ENCODE data around the gene MEIS2.
A peak's percentile ranks its signal among the peaks of the same experiment; 100 is the strongest.

MEIS2 gene

DNA sequence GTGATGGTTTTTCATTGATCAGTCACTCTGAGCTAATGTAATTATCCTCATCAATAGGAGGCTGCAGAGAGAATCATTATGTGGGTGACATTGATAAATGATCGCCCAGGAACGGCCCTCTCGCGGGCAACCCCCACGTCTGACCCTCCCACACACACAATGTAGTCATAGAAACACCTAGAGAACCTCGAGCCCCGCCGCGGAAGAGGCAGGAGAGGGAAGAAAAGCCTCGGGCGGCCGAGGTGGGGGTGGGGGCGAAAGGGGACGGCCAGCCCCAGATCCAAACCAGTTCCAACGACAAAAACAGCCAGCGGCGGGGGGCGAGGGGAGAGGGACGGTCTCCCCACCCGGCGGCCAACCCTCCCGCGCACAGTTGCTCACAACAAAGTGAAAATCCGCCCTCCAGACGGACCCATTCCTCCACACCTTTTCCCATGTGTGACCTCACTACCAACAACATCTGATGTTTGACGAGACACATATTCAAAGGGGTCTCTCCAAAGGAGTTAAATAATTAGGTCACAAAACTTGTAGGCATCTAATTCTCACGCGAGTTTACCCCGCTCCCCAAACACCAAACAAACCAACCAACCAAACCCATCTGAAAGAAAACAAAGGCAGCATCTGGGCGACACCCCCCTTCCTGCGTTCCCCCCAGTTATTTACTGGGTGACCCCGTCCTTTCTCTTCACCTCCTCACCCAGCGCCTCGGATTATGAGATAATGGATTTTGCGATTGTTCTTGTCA, 213.0 kb downstream of the MEIS2 start:
- DNase-seq, result no peak

DNA sequence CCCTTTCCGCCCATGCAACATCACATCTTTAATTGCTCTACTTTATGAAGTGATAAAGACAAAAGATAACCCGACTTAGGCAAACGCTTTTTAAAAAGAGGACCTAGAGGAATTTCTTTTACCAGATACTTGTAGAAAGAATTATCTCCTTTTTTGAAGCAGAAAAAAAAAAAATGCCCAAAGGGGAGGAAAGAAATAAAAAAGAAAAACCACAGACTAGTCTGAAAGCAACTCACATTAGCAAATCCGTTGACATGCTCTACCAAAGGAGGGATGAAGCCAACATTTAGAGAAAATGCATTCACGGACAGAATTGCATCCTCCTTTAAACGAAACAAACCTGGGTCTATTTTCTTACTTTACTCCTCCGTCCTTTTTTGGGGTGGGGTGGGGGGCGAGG, 213.6 kb downstream of the MEIS2 start:
- DNase-seq, result no peak

DNA sequence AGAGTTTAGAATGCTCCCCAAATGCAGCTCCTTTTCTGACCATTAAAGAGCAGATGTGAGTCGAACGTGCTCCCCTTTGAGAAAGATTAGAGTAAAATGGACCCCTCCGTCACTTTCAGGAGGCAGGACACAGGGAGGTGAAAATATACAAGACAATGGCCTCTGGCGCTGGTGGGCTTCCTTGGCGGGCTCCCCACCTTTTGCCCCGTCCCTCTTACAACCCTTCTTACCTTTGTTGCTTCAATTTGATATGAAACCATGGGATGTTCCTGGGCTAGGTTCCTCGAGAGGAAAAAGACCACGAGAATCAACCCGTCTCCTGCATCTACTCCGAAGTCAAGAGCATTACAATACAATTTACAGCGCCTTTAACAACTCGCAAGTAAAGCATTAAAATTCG, 214.2 kb downstream of the MEIS2 start:
- DNase-seq, result no peak

DNA sequence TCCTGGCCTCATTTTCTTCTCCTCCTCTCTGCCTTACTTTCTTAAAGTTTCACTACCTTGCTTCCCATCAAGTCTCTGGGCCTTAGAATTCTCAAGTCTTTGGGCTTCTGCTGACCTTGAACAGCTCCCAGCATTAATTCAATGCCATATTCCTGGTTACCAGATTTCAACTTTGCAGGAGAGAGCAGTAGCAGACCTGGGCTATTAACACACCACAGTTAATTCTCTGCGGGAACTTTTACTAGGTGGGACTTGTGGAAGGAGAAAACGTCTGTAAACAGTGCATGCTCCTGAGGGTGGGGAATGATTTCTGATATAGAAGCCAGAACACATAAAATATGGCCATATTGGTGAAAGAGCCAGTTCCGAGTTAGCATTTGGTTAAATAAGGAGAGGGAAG, 214.6 kb downstream of the MEIS2 start:
- DNase-seq, result no peak

DNA sequence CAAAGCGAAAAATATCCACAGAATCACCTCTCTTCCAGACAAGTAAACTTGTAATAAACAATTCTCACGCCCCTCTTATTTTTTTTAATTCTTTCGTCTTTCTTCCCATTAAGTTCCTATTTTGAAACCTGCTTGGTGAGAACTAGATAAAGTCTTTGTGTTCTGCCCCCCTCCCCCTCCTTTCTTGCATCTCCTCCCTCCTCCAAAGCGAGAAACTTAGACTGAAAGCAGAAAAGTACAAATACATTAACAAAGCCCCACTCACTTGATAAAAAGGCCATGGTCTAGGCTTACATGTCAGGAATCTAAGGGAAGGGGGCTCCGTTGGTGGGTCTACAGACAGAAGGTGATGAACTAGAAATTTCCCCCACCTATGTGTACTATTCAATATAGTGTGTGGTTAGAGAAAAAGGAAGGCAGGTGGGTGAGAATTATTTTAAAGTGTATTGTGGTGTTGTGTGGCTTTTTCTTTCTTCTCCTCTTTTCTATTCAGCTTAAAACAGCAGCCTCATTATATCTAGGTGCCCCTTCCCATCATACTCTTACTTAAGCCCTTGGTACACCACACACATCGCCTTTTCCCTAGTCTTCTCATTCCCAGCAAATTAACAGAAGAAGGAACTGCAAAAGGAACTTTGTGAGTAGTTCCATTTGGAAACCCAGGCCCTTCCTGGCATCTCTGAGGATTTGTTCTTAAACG, 215.3 kb downstream of the MEIS2 start:
- DNase-seq, result no peak

DNA sequence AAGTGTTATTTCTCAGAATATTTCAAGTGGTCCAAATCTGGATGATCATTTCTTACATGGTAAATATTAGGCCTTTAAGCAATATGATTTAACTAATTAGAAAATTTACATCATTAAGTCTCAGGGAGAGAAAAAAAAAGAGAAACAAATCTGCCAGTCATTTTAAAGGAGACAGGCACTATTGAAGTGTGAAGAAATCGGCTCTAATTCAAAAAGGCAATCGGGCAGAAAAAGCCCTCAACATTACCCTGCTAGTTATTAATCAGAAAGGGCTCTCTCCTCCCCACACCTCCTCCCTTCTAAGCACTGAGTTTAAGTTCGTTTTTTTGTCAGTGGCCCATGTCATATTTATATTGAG, 215.9 kb downstream of the MEIS2 start:
- DNase-seq, result no peak

DNA sequence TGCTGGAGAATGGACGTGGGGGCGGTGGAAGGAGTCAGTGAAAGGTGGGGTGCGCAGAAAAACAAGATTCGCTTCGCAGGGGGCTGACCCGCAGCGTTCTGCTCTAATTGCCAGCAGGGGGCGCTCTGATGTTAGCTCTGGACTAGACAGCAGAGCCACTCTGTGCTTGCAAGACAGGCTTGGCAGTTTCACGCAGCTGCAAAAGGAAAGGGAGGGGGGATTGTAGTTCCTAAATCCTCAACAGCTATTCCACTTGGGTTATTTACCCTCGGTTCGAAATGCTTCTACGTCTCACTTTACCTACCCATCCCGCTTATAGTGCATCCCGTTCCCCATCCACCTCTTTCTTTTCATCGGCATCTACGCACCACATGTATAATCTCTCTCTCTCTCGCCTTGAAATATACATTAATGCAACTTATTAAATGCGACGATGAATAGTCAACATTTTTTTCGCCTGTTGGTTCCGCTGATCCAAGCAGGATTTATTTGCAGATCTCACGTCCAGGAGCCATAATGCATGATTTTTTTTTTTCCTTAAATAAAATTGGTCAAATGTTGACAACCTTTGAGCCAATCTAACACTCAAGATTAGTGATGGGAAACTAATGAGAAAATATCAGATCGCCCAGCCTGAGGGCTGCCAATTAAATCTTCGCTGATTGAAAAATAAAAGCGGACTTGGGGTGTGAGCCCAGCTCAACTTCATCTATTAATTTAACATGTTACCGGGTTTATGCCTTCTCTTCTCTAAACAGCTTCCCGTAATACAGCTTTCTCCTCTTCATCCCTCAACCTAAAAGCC, 216.4 kb downstream of the MEIS2 start:
- peak; percentile 6 for DNase-seq

DNA sequence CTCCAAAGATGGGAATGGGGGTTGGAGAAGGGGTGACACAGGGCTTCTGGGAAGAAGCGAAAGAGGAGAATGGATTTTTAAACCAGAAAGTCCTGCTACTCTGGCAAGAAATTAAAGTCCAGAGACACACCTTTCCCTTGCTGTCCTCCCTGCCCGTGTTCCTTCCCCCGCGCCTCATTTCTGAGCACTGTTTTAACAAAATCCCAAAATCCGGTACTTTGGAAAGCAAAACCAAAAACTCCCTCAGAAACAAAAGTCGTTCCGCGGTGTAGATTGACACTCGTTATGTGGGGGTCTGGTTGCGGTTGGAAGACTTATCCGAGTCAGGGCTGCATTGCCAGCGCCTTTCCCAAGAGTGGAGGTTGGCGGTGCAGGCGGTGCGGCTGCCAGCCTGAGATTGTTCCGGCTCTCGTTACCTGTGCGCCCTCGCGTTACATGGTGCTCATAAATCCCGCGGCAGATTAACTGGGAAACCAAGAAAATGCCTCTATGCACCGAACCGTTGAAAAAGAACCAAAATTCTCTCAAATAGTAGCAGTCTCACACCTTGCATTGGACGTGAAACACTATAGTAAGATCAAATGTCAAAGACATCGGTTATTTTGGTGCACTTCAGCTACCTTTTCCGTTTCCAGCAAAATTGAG, 217.7 kb downstream of the MEIS2 start:
- DNase-seq, result no peak

DNA sequence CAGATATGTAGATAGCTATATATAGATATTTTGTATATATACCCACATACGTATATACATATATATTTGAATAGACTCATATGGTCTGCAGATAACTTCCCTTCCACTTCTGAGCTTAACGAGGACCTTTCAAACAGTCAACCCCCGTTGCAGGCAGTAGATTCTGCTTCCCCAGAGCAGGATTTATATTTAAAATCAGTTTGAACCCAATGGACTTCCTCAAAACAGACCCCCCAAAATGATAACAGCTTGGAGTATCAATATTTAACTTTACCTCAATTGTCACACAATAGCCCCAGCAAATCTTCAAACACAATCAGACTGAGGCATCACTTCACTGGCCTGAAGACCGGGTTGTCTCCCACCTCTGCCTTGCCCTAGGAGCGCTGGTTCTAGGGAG, 218.3 kb downstream of the MEIS2 start:
- no peak for DNase-seq

DNA sequence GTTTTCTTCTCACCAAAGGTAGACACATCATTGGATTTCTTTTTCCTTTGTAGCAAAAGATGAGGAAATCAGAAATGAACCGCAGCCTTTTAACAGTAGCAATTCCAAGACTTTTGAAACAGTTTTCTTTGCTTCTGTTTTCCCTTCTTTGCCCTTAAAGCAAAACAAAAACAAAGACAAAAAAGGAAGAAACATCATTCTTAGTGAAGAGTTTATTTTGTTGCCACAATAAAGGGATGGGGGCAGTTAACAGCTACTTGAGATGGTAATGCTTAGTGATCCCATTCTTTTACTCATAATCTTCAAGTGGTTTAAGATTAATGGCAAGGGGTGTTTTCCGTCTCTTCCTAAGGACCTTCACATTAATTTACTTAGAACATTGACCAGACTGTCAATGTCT, 218.8 kb downstream of the MEIS2 start:
- DNase-seq, result no peak

DNA sequence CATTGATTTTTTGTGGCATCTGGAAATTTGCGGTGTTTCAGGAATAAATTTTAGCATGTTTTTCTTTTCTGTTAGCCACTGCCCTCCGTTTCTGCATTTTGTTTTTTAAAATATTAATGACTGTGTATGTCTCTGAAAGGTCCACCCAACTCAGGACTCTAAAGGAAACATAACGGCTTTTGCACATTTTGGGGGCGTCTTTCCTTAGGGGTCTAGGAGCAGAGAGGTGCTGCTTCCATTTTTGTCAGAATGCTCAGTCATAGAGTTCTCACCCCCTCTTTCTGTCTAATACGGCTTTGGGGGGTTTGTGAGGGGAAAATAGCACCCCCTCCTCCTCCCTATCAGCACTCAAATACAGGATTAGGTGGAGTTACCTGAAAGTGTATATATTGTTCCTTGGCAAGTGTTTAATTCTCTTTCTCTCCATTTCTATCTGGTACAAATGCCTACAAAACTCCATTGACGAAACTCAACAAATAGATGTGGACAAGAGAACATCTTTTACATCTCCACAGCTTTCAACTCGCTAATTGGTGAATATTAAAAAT, 219.4 kb downstream of the MEIS2 start:
- DNase-seq, result no peak

DNA sequence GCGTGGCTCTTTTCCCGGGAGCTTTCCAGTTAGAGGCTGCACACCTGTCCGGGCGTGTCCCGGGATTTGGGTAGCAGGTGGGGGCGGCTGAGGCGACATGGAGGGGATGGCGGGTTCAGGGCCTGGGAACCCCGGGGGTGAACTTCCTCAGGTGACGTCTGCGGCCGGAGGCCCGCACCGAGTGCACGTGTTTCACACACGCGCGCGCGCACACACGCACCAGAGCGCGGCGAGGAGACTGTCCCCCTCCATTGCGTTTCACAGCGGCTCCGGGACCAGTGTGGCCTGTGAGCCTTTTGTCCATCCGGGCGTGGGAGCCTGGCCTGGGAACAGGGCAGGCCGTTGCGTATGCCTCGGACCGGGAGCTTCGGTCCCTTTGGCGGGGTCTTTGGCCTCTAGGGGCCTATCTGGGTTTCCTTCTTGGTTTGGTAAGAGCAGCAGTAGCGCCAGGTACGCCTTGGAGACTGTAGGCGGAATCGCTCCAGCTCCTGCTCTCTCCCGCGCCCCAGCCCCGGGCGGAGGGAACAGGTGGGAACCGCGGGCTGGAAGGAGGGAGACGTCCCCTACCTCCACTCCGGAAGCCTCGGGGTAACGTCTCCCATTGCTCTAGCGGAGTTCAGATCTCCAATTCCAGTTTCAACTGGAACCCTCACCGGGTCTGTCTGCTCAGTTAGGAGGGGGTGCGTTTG, 220.0 kb downstream of the MEIS2 start:
- DNase-seq, result no peak

DNA sequence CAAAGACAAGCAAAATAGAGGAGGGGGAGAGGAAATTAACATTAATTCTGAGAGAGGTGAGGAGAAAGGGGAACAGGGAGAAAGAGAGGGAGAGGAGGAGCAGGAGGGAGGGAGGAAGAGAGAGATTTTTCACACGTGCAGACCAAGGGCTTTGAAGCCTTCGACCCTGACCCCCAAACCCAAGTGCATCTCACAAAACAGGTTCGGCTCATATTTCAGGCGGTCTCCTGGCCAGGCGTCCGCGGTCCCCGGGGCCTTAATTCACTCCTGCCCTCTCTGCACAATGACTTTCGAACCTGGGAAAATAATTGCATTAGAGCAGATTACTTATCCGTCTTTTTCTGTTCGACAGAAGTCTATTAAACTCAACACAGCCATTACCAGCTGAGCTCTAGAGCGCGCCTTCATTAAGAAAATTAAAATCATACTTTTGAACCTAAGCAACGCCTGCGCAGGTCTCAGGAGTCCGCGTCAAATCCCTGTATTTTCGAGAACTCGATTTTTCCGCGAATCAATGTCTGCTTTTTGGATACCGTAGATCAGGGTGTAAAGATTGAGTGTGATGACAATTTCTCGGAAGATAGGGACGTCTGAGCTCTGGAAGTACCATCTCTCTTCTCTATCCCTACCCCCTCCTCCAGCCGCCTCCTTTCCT, 220.7 kb downstream of the MEIS2 start:
- no peak for DNase-seq

DNA sequence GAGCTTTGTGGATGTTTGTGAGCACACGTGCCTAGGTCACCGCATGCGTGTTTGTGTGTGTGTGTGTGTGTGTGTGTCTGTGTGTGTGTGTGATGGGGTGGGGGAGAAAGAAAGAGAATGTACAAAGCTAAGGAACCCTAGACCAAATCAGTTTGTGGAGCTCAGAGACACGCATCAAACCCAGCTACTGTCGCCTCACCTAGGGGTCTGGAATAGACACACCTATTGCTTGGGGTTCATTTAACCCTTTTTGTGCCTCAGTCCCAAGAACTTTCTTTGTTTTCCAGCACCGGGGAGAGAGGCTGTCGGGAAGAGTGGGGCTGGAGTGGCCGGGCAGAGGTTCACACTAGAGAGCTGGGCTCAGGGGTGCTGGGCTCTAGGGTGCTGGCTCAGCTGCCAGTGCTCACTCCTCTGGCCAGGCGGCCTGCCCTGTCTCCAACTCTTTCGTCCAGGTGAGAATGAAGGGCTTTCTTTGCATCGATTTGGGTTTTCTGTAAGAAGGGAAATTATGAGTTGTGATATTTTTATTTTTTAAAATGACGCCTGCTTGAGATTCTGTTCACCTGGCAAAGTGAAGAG, 221.6 kb downstream of the MEIS2 start:
- DNase-seq, result no peak

DNA sequence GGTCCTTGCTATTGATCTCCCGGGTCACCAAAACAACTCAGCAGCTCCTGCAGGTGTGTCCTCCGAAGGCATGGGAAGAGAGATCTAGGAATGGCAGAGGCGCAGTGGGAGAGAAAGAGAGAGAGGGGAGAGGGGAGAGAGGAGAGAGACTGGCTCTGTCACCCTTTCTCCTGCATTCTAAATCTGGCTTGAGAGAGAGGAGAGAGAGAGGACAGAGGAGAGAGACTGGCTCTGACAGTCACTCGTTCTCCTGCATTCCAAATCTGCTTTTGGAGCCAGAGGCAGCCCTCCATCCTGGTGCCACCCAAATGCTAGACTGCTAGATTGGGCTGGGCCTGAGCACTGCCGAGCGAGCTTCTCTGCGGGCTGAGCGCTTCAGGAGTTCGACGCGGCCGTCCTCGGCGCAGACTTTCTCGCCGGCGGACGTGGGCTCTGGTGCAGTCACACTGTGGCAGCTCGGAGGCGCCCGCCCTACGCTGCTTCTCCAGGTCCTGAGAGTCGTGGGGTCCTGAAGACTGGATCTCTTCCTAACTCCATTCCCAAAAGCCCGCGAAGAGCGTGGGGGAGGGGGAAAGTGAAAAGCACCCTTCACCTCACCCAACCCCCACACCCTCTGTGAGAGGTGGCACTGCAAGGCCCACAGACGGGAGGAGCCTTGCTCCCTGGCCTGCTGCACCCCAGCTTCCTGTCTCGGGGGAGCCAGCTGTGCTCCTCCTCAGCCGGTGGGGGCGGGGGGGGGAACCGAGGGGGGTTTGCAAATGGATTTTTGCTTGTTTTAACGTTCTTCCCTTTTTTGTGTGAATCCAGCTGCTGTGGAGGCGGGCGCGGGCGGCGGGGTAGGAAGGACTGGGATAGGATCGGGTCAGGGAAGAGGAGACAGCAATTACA, 222.3 kb downstream of the MEIS2 start:
- no peak for DNase-seq

DNA sequence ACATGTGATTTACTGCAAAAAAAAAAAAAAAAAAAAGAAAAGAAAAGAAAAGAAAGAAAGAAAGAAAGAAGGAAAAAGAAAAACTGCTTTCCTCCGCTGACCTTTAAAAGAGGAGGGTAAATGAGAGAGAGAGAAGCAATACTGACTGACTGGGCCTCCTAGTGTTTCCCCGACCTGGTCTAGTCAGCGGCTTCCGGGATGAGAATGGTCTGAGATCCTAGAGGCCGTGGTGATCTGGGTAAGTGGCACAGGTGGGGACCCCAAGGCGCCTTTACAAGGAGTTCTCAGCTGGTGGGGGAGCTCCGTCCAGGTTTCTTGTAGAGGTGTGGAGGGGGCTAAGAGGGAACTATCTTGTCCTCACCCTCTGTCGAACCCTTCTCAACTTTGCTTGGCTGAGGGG, 223.1 kb downstream of the MEIS2 start:
- DNase-seq, result no peak

DNA sequence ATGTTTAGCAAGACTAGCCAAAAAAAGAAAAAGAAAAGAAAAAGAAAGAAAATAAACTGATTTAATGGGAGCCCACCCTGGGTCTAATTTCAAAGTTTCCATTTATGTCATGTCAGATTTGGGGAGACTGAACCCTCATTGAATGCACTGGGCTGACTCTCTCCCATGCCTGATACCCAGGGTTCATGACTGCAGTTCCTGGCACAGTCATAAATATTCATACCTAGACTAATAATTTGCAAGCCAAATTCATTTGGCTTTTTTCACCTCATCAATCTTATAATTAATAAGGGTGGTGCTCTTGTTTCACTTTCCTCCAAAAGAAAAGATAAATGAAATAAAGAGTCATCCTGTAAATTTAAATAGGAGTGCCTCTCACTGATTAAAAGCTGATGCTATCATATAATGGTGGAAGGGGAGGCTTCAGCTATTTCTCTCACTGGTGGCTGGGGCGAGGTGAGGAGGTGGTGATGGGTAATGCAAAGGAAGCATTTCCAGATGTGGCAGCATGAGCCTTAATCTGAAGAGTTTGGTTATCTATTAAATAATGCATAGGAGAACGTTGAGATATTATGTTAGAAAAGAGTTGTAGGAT, 224.5 kb downstream of the MEIS2 start:
- no peak for DNase-seq

DNA sequence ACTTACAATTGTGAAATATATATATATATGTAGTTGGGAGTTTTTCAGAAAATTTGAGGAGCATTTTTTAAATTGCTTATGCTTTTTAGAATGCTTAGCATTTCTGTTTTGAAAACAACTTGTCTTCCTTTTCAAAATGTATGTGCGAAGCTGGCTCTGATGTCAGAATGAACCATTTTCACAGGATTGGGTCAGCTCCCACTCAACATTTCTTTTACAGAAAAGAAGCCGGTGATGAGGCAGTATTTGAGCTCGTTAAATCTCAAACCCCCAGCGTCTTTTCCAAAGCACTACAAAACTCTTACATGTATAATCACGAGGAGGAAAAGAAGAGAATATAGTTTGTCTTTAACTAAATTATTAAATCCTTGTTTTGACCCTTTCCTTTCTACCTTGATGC, 225.4 kb downstream of the MEIS2 start:
- no peak for DNase-seq

DNA sequence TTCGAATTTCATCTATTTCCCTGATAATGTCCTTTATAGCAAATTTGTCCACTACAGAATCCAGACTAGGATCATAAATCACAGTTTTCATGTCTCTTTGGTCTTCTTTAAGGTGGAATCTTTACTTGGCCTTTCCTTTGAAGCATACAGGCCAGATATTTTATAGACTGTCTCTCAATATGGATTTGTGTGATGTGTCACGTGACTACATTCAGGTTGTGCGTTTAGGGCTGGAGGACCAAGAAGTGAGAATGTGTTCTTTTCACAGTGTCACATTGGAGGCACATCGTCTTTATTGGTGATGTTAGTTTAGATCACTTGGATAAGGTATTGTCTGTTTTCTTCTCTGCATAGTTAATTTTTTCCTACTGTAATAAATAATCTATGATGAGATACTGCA, 232.9 kb downstream of the MEIS2 start:
- no peak for DNase-seq

DNA sequence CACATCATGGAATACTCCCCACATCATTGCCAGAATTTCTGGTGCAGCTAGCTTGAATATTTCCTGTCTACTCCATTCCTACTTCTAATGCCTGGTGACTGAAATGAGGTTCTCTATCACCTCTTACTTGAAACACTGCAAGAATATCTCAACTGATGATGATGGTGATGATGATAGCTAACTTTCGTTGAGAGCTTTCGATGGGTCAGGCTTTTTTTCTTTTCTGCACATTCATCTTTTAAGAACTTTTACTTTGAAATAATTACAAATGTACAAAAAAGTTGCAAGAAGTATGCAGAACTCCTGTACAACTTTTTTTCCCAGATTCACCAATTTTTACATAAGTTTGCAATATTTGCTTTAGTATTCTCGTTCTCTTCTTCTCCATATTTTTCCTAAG, 233.5 kb downstream of the MEIS2 start:
- DNase-seq, result no peak

Measured in T1000 (cell line).